PC-9 (cell line): Measurements from ENCODE around the gene MAGI2.

Experiments
- CTCF ChIP-seq: fragments of 200-600 bp; sonication (generic); conservative IDR thresholded peaks from 2 replicates; pipeline ENCODE4 v1.6.1; 2017; ENCODE audit warnings: mixed run types, antibody characterized with exemption, mild to moderate bottlenecking, moderate library complexity
- EZH2 ChIP-seq: fragments of 200-600 bp; sonication (generic); IDR thresholded peaks from 2 replicates; pipeline ENCODE4 v1.8.0; 2017; ENCODE audit warnings: antibody characterized with exemption, low read depth

DNA sequence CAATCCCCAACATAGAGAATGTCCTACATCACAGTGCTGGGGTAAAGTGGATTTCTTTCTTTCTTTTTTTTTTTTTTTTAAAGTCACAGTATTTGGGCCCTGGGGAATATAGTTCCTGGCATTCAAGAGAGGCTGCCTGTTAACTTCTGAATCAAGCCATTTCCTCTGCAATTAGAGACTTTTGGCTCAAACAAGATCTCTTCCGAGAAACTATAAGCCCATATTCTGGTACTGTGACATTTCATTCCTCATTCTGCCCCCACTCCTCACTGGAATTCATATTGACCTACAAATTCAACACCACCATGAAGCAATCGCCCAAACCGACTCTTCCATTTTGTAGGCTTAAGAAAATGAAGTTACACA lies 1467.5 kb downstream of the MAGI2 start:
- TF ChIP-seq CTCF (no peak), EZH2 (no peak)
